OCI-LY7 (cell line): ENCODE measurements around the gene ADGRD1. TPM values are rescaled to one million over a fixed set of nuclear protein-coding genes. Genes with fewer than 3 reads are reported as not detected.

Experiments
- BruUV-seq: library from RNA; stranded (reverse); fragments of 400-500 nt; replicated peaks from 2 replicates; lab custom pipeline; 2021; lab: Mats Ljungman, UMichigan
- CTCF ChIA-PET: fragments of 300-600 bp; sonication (Branson Sonifier 250); formaldehyde crosslinking; loops from one replicate; lab custom pipeline; 2022; ENCODE audit warnings: antibody characterized with exemption; ENCODE audit not compliant: unreplicated experiment; lab: Charles Lee
- POLR2A ChIA-PET: fragments of 300-600 bp; sonication (Branson Sonifier 250); formaldehyde crosslinking; loops from one replicate; lab custom pipeline; 2022; ENCODE audit warnings: antibody characterized with exemption; lab: Charles Lee
- DNase-seq: peaks from one replicate; pipeline ENCODE4 v3.0.0-alpha.2; 2015; ENCODE audit warnings: low spot score
- H2AFZ ChIP-seq: fragments of 200-600 bp; sonication (generic), shearing (Covaris generic); 2 replicates; pipeline ENCODE4 v1.6.1; 2014; ENCODE audit warnings: mild to moderate bottlenecking, antibody characterized with exemption, low read length, moderate library complexity
- H3K27ac ChIP-seq: fragments of 200-600 bp; sonication (generic); 2 replicates; pipeline ENCODE4 v1.5.1; 2014; ENCODE audit warnings: mixed run types, low read depth, mild to moderate bottlenecking, moderate library complexity, low read length, inconsistent platforms; ENCODE audit not compliant: poor library complexity, severe bottlenecking
- H3K36me3 ChIP-seq: fragments of 200-600 bp; sonication (generic); 2 replicates; pipeline ENCODE4 v1.6.1; 2014; ENCODE audit warnings: mild to moderate bottlenecking, antibody characterized with exemption, low read length, moderate library complexity, mixed read lengths; ENCODE audit not compliant: insufficient read depth
- H3K4me1 ChIP-seq: fragments of 200-600 bp; sonication (generic); 2 replicates; pipeline ENCODE4 v1.5.1; 2014; ENCODE audit warnings: mild to moderate bottlenecking, low read length; ENCODE audit not compliant: insufficient read depth, poor library complexity, severe bottlenecking
- H3K4me2 ChIP-seq: fragments of 200-600 bp; sonication (generic); 2 replicates; pipeline ENCODE4 v1.6.1; 2014; ENCODE audit warnings: mild to moderate bottlenecking, low read length
- H3K4me3 ChIP-seq: fragments of 200-600 bp; sonication (generic); 2 replicates; pipeline ENCODE4 v1.5.1; 2014; ENCODE audit warnings: mild to moderate bottlenecking, low read depth, low read length; ENCODE audit not compliant: poor library complexity, severe bottlenecking
- H3K79me2 ChIP-seq: fragments of 200-600 bp; sonication (generic); 2 replicates; pipeline ENCODE4 v1.6.1; 2016; ENCODE audit warnings: low read depth, mild to moderate bottlenecking, low read length, moderate library complexity, mixed read lengths; ENCODE audit not compliant: insufficient read depth
- H3K9me2 ChIP-seq: fragments of 200-600 bp; sonication (generic); 2 replicates; pipeline ENCODE4 v1.6.1; 2016; ENCODE audit warnings: mild to moderate bottlenecking, low read length, mixed read lengths; ENCODE audit not compliant: insufficient read depth
- H3K9me3 ChIP-seq: fragments of 200-600 bp; sonication (generic); 2 replicates; pipeline ENCODE4 v1.6.1; 2014; ENCODE audit warnings: mild to moderate bottlenecking, mixed run types, low read length, mixed read lengths
- H4K20me1 ChIP-seq: fragments of 200-600 bp; sonication (generic); 2 replicates; pipeline ENCODE4 v1.6.1; 2014; ENCODE audit warnings: mild to moderate bottlenecking, antibody characterized with exemption, low read length, moderate library complexity, mixed read lengths; ENCODE audit not compliant: insufficient read depth
- CTCF ChIP-seq: fragments of 200-600 bp; sonication (generic); conservative IDR thresholded peaks from 2 replicates; pipeline ENCODE4 v1.5.1; 2014; ENCODE audit warnings: mild to moderate bottlenecking, antibody characterized with exemption, low read length, moderate library complexity, mixed read lengths
- EZH2phosphoT487 ChIP-seq: fragments of 200-600 bp; sonication (generic); IDR thresholded peaks from 2 replicates; pipeline ENCODE4 v1.6.1; 2018; ENCODE audit warnings: low read depth, borderline replicate concordance, mild to moderate bottlenecking, mixed run types, antibody characterized with exemption, low read length, moderate library complexity, mixed read lengths
- intact Hi-C: fragments of 100-400 bp; cut with micrococcal nuclease; formaldehyde crosslinking; loops from one replicate; pipeline ENCODE4 v1.10.0; 2022; ENCODE audit not compliant: unreplicated experiment
- total RNA-seq, 2 experiments: library from RNA; depleted of rRNA in 1 of 2; stranded (reverse); fragments of >200 nt in 1 of 2; shearing (Covaris generic) in 1 of 2; gene quantifications; 2 replicates each; pipeline ENCODE4 v1.2.3, GENCODE V29; 2014 to 2022

The ADGRD1 gene
- total RNA-seq, 2 experiments from 2014 or later = 1.0 to 1.7 TPM

GRCh38 chr12:131090274-131091210, 136.8 kb downstream of the ADGRD1 start:
- Histone ChIP-seq H3K9me3 (no peaks in the 10 kb centered on the region), H3K36me3 (no peaks in the 10 kb centered on the region), H3K4me3 (no peak overlapping the region), H3K79me2 (no peaks in the 10 kb centered on the region), H4K20me1 (no peaks in the 10 kb centered on the region), H3K4me1 (no peaks in the 10 kb centered on the region), H2AFZ (no peak overlapping the region), H3K27ac (no peak overlapping the region), H3K9me2 (no peaks in the 10 kb centered on the region), H3K4me2 (no peak overlapping the region)
- BruUV-seq = no TSS peak
- CTCF ChIA-PET = no interaction called here
- no peak for DNase-seq
- intact Hi-C loops = no loop called here
- POLR2A ChIA-PET = no interaction called here
- TF ChIP-seq CTCF (no peak), EZH2phosphoT487 (no peak)

GRCh38 chr12:131091413-131091975, 137.8 kb downstream of the ADGRD1 start:
- intact Hi-C loops = no loop called here
- ChIA-PET CTCF (no interaction called here), POLR2A (no interaction called here)
- no peaks in the 10 kb centered on the region for H3K9me3 ChIP-seq
- H4K20me1 ChIP-seq = no peaks in the 10 kb centered on the region
- no peaks in the 10 kb centered on the region for H3K79me2 ChIP-seq
- H2AFZ ChIP-seq = no peak overlapping the region
- H3K4me2 ChIP-seq = no peak overlapping the region
- BruUV-seq = no TSS peak
- no peak overlapping the region for H3K4me3 ChIP-seq
- H3K9me2 ChIP-seq = no peaks in the 10 kb centered on the region
- no peaks in the 10 kb centered on the region for H3K4me1 ChIP-seq
- DNase-seq = no peak
- H3K36me3 ChIP-seq = no peaks in the 10 kb centered on the region
- no peak overlapping the region for H3K27ac ChIP-seq
- TF ChIP-seq CTCF (no peak), EZH2phosphoT487 (no peak)
